ENCODE data around the gene SSH2. TPM values are rescaled to one million over a fixed set of nuclear protein-coding genes. Genes with fewer than 3 reads are reported as not detected.

SSH2 gene
- polyA plus RNA-seq, 1 of the 3 experiments (the other 2 are of a cell fraction), result 8.8 TPM

GRCh38 chr17:29706045-29706431, 224.0 kb downstream of the SSH2 start:
- peak; percentile 22 for DNase-seq
- H3K27ac ChIP-seq (ENCODE audit: low read depth in 2 of 2, low read length in 1 of 2), result peak overlapping the region in 1 of 2 experiments; percentile 93; a peak in 2 of 4 replicates
- ChIA-PET CTCF (interaction anchor here (0.6 to 1.6 kb wide), 8 partner anchors 13 to 86 kb away, joined by 3 to 4 read pairs (median 3); no protein-coding TSS in a partner anchor), POLR2A (no interaction called here)
- no peaks in the 10 kb centered on the region for H3K9me2 ChIP-seq
- TF ChIP-seq RFX5 (IDR thresholded peaks at IDR 0.05; ENCODE audit: low read length), result no peak
- TF ChIP-seq NRF1 (IDR thresholded peaks at IDR 0.05; ENCODE audit: low read depth, low read length), result no peak
- peak in 1 of 2 experiments; percentile 95; a peak in 2 of 4 replicates for TF ChIP-seq EP300 (IDR thresholded peaks at IDR 0.05; ENCODE audit: borderline replicate concordance in 1 of 2, low read depth in 1 of 2, low read length in 1 of 2)
- TF ChIP-seq POLR2AphosphoS5 (IDR thresholded peaks at IDR 0.05; ENCODE audit: low read depth, low read length), result 0 out of 2 replicates have a peak, but pooled peaks have one; percentile 24
- no peak for TF ChIP-seq IRF3 (IDR thresholded peaks at IDR 0.05; ENCODE audit: low read depth, low read length)
- no peak; the same call in 1 of the 2 replicates for TF ChIP-seq RCOR1 (IDR thresholded peaks at IDR 0.05; ENCODE audit: low read length)
- no peak for TF ChIP-seq FOSL2 (IDR thresholded peaks at IDR 0.05; ENCODE audit: borderline replicate concordance, low read depth)
- TF ChIP-seq GATA2 (CRISPR knock-in tag; IDR thresholded peaks at IDR 0.05), result peak; percentile 74
- no peak for TF ChIP-seq SMC3 (IDR thresholded peaks at IDR 0.05; ENCODE audit: low read depth, low read length)
- no peak for TF ChIP-seq GABPA (IDR thresholded peaks at IDR 0.05; ENCODE audit: low read depth)
- TF ChIP-seq TEAD4 (IDR thresholded peaks at IDR 0.05; ENCODE audit: borderline replicate concordance, insufficient read depth), result 0 out of 2 replicates have a peak, but pooled peaks have one; percentile 21
- H3K36me3 ChIP-seq (replicated peaks in 1 of 2; ENCODE audit: control insufficient read depth in 1 of 2, insufficient read depth in 2 of 2, low read length in 1 of 2), result peaks cover 5 to 14% of the 10 kb centered on the region in 2 experiments
- peaks cover 13% of the 10 kb centered on the region for H3F3A ChIP-seq (replicated peaks; ENCODE audit: insufficient read depth)
- H2AFZ ChIP-seq (ENCODE audit: low read depth), result no peak overlapping the region
- no peak overlapping the region for H3K4me2 ChIP-seq
- H3K4me3 ChIP-seq (ENCODE audit: low read depth in 2 of 2, low read length in 1 of 2), result no peak overlapping the region
- H3K9me3 ChIP-seq, result no peaks in the 10 kb centered on the region
- H3K9ac ChIP-seq, result no peak overlapping the region
- H3K4me1 ChIP-seq (ENCODE audit: control insufficient read depth in 1 of 2, insufficient read depth in 2 of 2, low read depth in 1 of 2, low read length in 1 of 2), result peaks cover 19 to 24% of the 10 kb centered on the region in 2 experiments; a peak in 3 of 4 replicates
- H3K79me2 ChIP-seq (ENCODE audit: insufficient read depth), result peaks cover 9% of the 10 kb centered on the region; the same call in 1 of the 2 replicates
- H4K20me1 ChIP-seq (ENCODE audit: insufficient read depth), result no peaks in the 10 kb centered on the region
- H3K27me3 ChIP-seq (ENCODE audit: insufficient read depth), result no peaks in the 10 kb centered on the region

GRCh38 chr17:29705386-29705785, 224.6 kb downstream of the SSH2 start:
- Histone ChIP-seq H3K4me2 (no peak overlapping the region), H3K9me3 (no peaks in the 10 kb centered on the region), H4K20me1 (ENCODE audit: insufficient read depth) (no peaks in the 10 kb centered on the region), H3K9ac (no peak overlapping the region), H3K27me3 (ENCODE audit: insufficient read depth) (no peaks in the 10 kb centered on the region), H3K4me3 (ENCODE audit: low read depth in 2 of 2, low read length in 1 of 2) (no peak overlapping the region), H3K79me2 (ENCODE audit: insufficient read depth) (peaks cover 9% of the 10 kb centered on the region; the same call in 1 of the 2 replicates), H2AFZ (ENCODE audit: low read depth) (no peak overlapping the region), H3K9me2 (no peaks in the 10 kb centered on the region), H3K36me3 (replicated peaks in 1 of 2; ENCODE audit: control insufficient read depth in 1 of 2, insufficient read depth in 2 of 2, low read length in 1 of 2) (peaks cover 5 to 14% of the 10 kb centered on the region in 2 experiments), H3F3A (replicated peaks; ENCODE audit: insufficient read depth) (peaks cover 8% of the 10 kb centered on the region), H3K27ac (ENCODE audit: low read depth in 2 of 2, low read length in 1 of 2) (peak overlapping the region in 1 of 2 experiments; percentile 93; a peak in 2 of 4 replicates), H3K4me1 (ENCODE audit: control insufficient read depth in 1 of 2, insufficient read depth in 2 of 2, low read depth in 1 of 2, low read length in 1 of 2) (peaks cover 15 to 20% of the 10 kb centered on the region in 2 experiments; a peak in 3 of 4 replicates)
- POLR2A ChIA-PET, result no interaction called here
- CTCF ChIA-PET, result interaction anchor here (0.6 to 1.6 kb wide), 8 partner anchors 12 to 86 kb away, joined by 3 to 4 read pairs (median 3); no protein-coding TSS in a partner anchor
- WGBS (ENCODE audit: low lambda C conversion rate), result 97% methylated on average over 3 of the region's 3 CpGs
- no peak for TF ChIP-seq USF2 (IDR thresholded peaks at IDR 0.05; ENCODE audit: borderline replicate concordance, low read depth, low read length)
- TF ChIP-seq SIN3A (IDR thresholded peaks at IDR 0.05; ENCODE audit: borderline replicate concordance, low read depth, low read length), result no peak
- TF ChIP-seq USF1 (IDR thresholded peaks at IDR 0.05; ENCODE audit: borderline replicate concordance, low read depth), result no peak
- no peak for TF ChIP-seq JUND (IDR thresholded peaks at IDR 0.05)
- no peak for TF ChIP-seq NFIC (IDR thresholded peaks at IDR 0.05; ENCODE audit: borderline replicate concordance)
- DNase-seq, result no peak

Measured in SK-N-SH (cell line).